Measurements from ENCODE around the gene TNFSF13. TPM values are rescaled to one million over a fixed set of nuclear protein-coding genes. Genes with fewer than 3 reads are reported as not detected.

TNFSF13 gene
- total and polyA plus RNA-seq, 2 of the 4 experiments (the other 2 are of a cell fraction), result 1.3 TPM; not detected in 1

DNA sequence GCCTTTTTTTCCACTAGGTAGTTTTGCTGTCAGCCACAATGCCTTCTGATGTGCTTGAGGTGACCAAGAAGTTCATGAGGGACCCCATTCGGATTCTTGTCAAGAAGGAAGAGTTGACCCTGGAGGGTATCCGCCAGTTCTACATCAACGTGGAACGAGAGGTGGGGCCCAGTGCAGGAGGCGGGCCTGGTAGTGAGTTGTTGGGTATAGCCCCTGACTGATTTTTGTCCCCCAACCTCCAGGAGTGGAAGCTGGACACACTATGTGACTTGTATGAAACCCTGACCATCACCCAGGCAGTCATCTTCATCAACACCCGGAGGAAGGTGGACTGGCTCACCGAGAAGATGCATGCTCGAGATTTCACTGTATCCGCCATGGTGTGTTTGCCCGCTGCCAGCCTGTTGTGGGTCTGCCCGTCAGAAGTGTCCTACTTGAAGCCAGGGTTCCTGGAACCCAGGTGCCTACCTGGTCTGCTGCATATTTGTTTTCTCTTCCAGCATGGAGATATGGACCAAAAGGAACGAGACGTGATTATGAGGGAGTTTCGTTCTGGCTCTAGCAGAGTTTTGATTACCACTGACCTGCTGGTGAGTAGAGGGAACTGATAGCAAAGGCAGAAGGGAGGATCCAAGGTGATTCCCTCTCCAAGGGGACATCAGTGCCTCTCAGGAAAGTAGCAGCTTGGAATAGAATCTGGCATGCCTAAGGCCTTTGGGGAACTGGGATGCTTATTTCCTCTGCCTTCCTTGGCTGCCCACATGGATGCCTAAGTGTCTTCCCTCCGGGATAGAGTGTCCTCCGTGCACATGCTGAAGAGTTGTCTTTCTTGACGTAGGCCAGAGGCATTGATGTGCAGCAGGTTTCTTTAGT, 19.0 kb downstream of the TNFSF13 start (continued):
- TF ChIP-seq, protein P1, sequence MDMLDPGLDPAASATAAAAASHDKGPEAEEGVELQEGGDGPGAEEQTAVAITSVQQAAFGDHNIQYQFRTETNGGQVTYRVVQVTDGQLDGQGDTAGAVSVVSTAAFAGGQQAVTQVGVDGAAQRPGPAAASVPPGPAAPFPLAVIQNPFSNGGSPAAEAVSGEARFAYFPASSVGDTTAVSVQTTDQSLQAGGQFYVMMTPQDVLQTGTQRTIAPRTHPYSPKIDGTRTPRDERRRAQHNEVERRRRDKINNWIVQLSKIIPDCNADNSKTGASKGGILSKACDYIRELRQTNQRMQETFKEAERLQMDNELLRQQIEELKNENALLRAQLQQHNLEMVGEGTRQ (IDR thresholded peaks at IDR 0.05; ENCODE audit: low read depth, low read length), result no peak

Data from IMR-90 (cell line).